GM12878 (cell line): ENCODE results near the gene SLC22A6. TPM values are rescaled to one million over a fixed set of nuclear protein-coding genes. Genes with fewer than 3 reads are reported as not detected.

Source experiments
- ATAC-seq: fragments of 200-7000 bp; cut with Tn5 transposase; 3 replicates; pipeline ENCODE4 v1.9.1; 2020; ENCODE audit warnings: mild to moderate bottlenecking, moderate library complexity
- BruUV-seq: library from RNA; stranded (reverse); fragments of 400-500 nt; replicated peaks from 2 replicates; lab custom pipeline; 2021; lab: Mats Ljungman, UMichigan
- CTCF ChIA-PET: fragments of 300-600 bp; sonication (Branson Sonifier 250); formaldehyde crosslinking; extraction: SDS; loops from one replicate; lab custom pipeline; 2021; ENCODE audit warnings: inconsistent platforms; lab: Yijun Ruan, JAX
- POLR2A ChIA-PET: fragments of 350-600 bp; formaldehyde crosslinking; extraction: SDS; loops from one replicate; lab custom pipeline; 2021; ENCODE audit warnings: inconsistent platforms; lab: Charles Lee
- RAD21 ChIA-PET: fragments of 300-600 bp; sonication (Branson Sonifier 250); formaldehyde crosslinking; loops from one replicate; lab custom pipeline; 2023; ENCODE audit warnings: antibody characterized with exemption; ENCODE audit not compliant: unreplicated experiment; lab: Charles Lee
- SMC1A ChIA-PET: fragments of 300-600 bp; sonication (Branson Sonifier 250); formaldehyde crosslinking; loops from one replicate; lab custom pipeline; 2023; ENCODE audit not compliant: unreplicated experiment, uncharacterized antibody; lab: Charles Lee
- DNase-seq: peaks from one replicate; pipeline ENCODE4 v3.0.0-alpha.2; 2011; ENCODE audit warnings: low read depth, low spot score
- FAIRE-seq: peaks from 3 replicates; lab custom pipeline; 2011; peaks lifted over from hg19 to GRCh38; lab: Jason Lieb, UNC
- H2AFZ ChIP-seq: 2 replicates; pipeline ENCODE4 v1.6.0; 2011; ENCODE audit warnings: low read depth, low read length, control low read depth; ENCODE audit not compliant: control insufficient read depth
- H3K27ac ChIP-seq: 2 replicates; pipeline ENCODE4 v1.5.1; 2011; ENCODE audit warnings: control low read depth; ENCODE audit not compliant: control insufficient read depth, insufficient read depth
- H3K27me3 ChIP-seq, 2 experiments: replicated peaks in 1 of 2; 2 replicates each; pipeline versions ENCODE4 v1.6.0 to v1.6.1; 2011; ENCODE audit warnings: low read length in 1 of 2; ENCODE audit not compliant: control insufficient read depth in 2 of 2, insufficient read depth in 2 of 2
- H3K36me3 ChIP-seq, 2 experiments: 2 replicates each; pipeline ENCODE4 v1.5.1; 2011; ENCODE audit warnings: low read length in 1 of 2; ENCODE audit not compliant: control insufficient read depth in 2 of 2, insufficient read depth in 2 of 2
- H3K4me1 ChIP-seq: 2 replicates; pipeline ENCODE4 v1.6.1; 2011; ENCODE audit warnings: mild to moderate bottlenecking, low read length, moderate library complexity, mixed read lengths; ENCODE audit not compliant: control insufficient read depth, insufficient read depth
- H3K4me2 ChIP-seq: 2 replicates; pipeline ENCODE4 v1.6.0; 2011; ENCODE audit warnings: control low read depth; ENCODE audit not compliant: control insufficient read depth, insufficient read depth
- H3K4me3 ChIP-seq: fragments of 200-600 bp; sonication (generic); 2 replicates; pipeline ENCODE4 v1.5.1; 2016
- H3K79me2 ChIP-seq: 2 replicates; pipeline ENCODE4 v1.6.0; 2011; ENCODE audit warnings: low read length; ENCODE audit not compliant: control insufficient read depth, insufficient read depth
- H3K9ac ChIP-seq: 2 replicates; pipeline ENCODE4 v1.8.0; 2011; ENCODE audit warnings: low read length, control low read depth, mixed read lengths; ENCODE audit not compliant: control insufficient read depth, insufficient read depth
- H3K9me3 ChIP-seq: replicated peaks from 3 replicates; pipeline ENCODE4 v1.5.1; 2011; ENCODE audit warnings: mild to moderate bottlenecking, low read length; ENCODE audit not compliant: control insufficient read depth, insufficient read depth
- H4K20me1 ChIP-seq: 2 replicates; pipeline ENCODE4 v1.6.0; 2011; ENCODE audit not compliant: control insufficient read depth, insufficient read depth
- BCL11A ChIP-seq: IDR thresholded peaks from 2 replicates; pipeline ENCODE4 v1.6.1; 2011; ENCODE audit warnings: low read depth, low read length
- CHD1 ChIP-seq: IDR thresholded peaks from 2 replicates; pipeline ENCODE4 v1.6.1; 2012; ENCODE audit warnings: low read depth, low read length, improper control_type of control experiment
- E2F4 ChIP-seq: IDR thresholded peaks from 2 replicates; pipeline ENCODE4 v1.6.1; 2012; ENCODE audit warnings: low read depth, low read length, improper control_type of control experiment
- MEF2B ChIP-seq: fragments of 450-650 bp; IDR thresholded peaks from 2 replicates; pipeline ENCODE4 v1.6.1; 2018; ENCODE audit warnings: mild to moderate bottlenecking, moderate library complexity; ENCODE audit not compliant: partially characterized antibody, poor library complexity, severe bottlenecking
- MLLT1 ChIP-seq: fragments of 450-650 bp; IDR thresholded peaks from 2 replicates; pipeline ENCODE4 v1.6.1; 2016; ENCODE audit warnings: mild to moderate bottlenecking
- POLR2AphosphoS2 ChIP-seq: IDR thresholded peaks from 2 replicates; pipeline ENCODE4 v1.6.1; 2011; ENCODE audit warnings: low read depth, mild to moderate bottlenecking, low read length, improper control_type of control experiment, moderate library complexity
- RAD21 ChIP-seq: IDR thresholded peaks from 2 replicates; pipeline ENCODE4 v1.6.1; 2011; ENCODE audit warnings: mild to moderate bottlenecking, low read depth, low read length, moderate library complexity; ENCODE audit not compliant: insufficient read depth
- RFX5 ChIP-seq: IDR thresholded peaks from 2 replicates; pipeline ENCODE4 v1.6.1; 2011; ENCODE audit warnings: low read depth, low read length, improper control_type of control experiment
- SPI1 ChIP-seq: IDR thresholded peaks from 2 replicates; pipeline ENCODE4 v1.6.1; 2011; ENCODE audit warnings: low read depth, mild to moderate bottlenecking, low read length, moderate library complexity, borderline replicate concordance; ENCODE audit not compliant: insufficient read depth
- ZNF217 ChIP-seq: fragments of 450-650 bp; IDR thresholded peaks from 2 replicates; pipeline ENCODE4 v1.6.1; 2017; ENCODE audit warnings: antibody characterized with exemption, mild to moderate bottlenecking
- ZNF622 ChIP-seq: fragments of 450-650 bp; IDR thresholded peaks from 2 replicates; pipeline ENCODE4 v1.6.1; 2017; ENCODE audit warnings: mild to moderate bottlenecking, inconsistent platforms
- WGBS: methylation state at CpG from one replicate; pipeline ENCODE4 v1.1.6; 2016; ENCODE audit warnings: low lambda C conversion rate; ENCODE audit not compliant: insufficient replicate concordance, insufficient coverage; ENCODE audit errors: missing lambda C conversion rate; 5-methylcytosine and 5-hydroxymethylcytosine counted together
- in situ Hi-C: fragments of 300-500 bp; cut with MboI; formaldehyde crosslinking; loops from 9 replicates; pipeline ENCODE4 v1.14.3; 2018; ENCODE audit warnings: mixed read lengths
- intact Hi-C: fragments of 100-400 bp; cut with micrococcal nuclease; formaldehyde crosslinking; loops from one replicate; pipeline ENCODE4 v1.14.2; 2022; ENCODE audit not compliant: unreplicated experiment
- polyA plus RNA-seq, 11 experiments: library from polyadenylated mRNA; depleted of rRNA in 4 of 11; unstranded in 6 of 11; stranded (reverse) in 5 of 11; fragments of >200 nt; fragmentation: Nextera tagmentation in 4 of 11; fragmentation: Illumina TruSeq in 1 of 11; extraction: Ambion mirVana in 4 of 11; extraction: Trizol in 1 of 11; gene quantifications; 1 replicate in 1 of 11; 2 replicates in 10 of 11; pipeline versions ENCODE4 v1.2.1 to v1.2.3, GENCODE V29; 2011 to 2016; ENCODE audit warnings: inconsistent platforms in 2 of 11, missing spikeins in 2 of 11, low read depth in 1 of 11
- total RNA-seq, 4 experiments: library from RNA; depleted of rRNA in 3 of 4; stranded (reverse); fragments of >200 nt in 3 of 4; fragmentation: Illumina TruSeq in 1 of 4; extraction: Trizol in 1 of 4; gene quantifications; 2 replicates each; pipeline versions ENCODE4 v1.2.1 to v1.2.3, GENCODE V29; 2013 to 2021

Gene SLC22A6
- total and polyA plus RNA-seq, 10 of the 15 experiments (the other 5 are each of a cell fraction or from before 2014, with no cell fraction given): not detected

GRCh38 chr11:63001456-63001855, 16.7 kb upstream of the SLC22A6 start (continued):
- TF ChIP-seq MLLT1: no peak
- no peak for TF ChIP-seq RAD21
- no peak for TF ChIP-seq ZNF622
- no peak for TF ChIP-seq ZNF217
- TF ChIP-seq MEF2B: no peak

GRCh38 chr11:62999649-63000048, 14.9 kb upstream of the SLC22A6 start:
- in situ Hi-C loops: no loop called here
- Histone ChIP-seq H3K27ac (no peak overlapping the region), H3K36me3 (no peaks in the 10 kb centered on the region)
- TF ChIP-seq SPI1 (no peak), POLR2AphosphoS2 (no peak), CHD1 (no peak), E2F4 (no peak), ZNF217 (no peak), RFX5 (no peak), BCL11A (no peak)
- TF ChIP-seq, all 136 proteins: peak for 0
- RAD21 ChIA-PET: no interaction called here
- 23% methylated on average over 7 of the region's 7 CpGs for whole genome bisulfite sequencing
- Histone ChIP-seq H4K20me1 (no peaks in the 10 kb centered on the region), H3K79me2 (no peaks in the 10 kb centered on the region), H3K9me3 (no peaks in the 10 kb centered on the region), H3K4me2 (no peak overlapping the region), H3K4me3 (no peak overlapping the region), H3K27me3 (peaks cover 0 to 3% of the 10 kb centered on the region in 2 experiments; a peak in 1 of 4 replicates), H2AFZ (no peak overlapping the region), H3K4me1 (no peaks in the 10 kb centered on the region), H3K9ac (no peak overlapping the region)
- CTCF ChIA-PET: interaction anchor here (1.5 kb wide), 1 partner anchor 93 kb away, joined by 6 read pairs; no protein-coding TSS in a partner anchor
- POLR2A ChIA-PET: no interaction called here
- no TSS peak for BruUV-seq
- SMC1A ChIA-PET: no interaction called here
- intact Hi-C loops: no loop called here
- DNase-seq (no peak), ATAC-seq (no peak), FAIRE-seq (no peak)
